Measurements from ENCODE around the gene PEG3. TPM values are rescaled to one million over a fixed set of nuclear protein-coding genes. Genes with fewer than 3 reads are reported as not detected.
"Not testable (repeated sequence)": the region's sequence is repeated elsewhere in the genome, so short reads cannot be mapped to it uniquely, and the experiment has no call there.

Gene PEG3
- total RNA-seq, 1 experiment from 2014 or later: 0.83 TPM

GRCh38 chr19:56862741-56863140 is 22.2 kb upstream of the PEG3 start (continued):
- TF ChIP-seq ATF2 (CRISPR knock-in tag; IDR thresholded peaks at IDR 0.05; ENCODE audit: borderline replicate concordance, low read depth): no peak
- TF ChIP-seq RORB (CRISPR knock-in tag; IDR thresholded peaks at IDR 0.05): no peak

GRCh38 chr19:56860409-56860808 is 19.9 kb upstream of the PEG3 start:
- DNase-seq (ENCODE audit: low spot score); H3K4me1 Mint-ChIP-seq; H3K4me3 Mint-ChIP-seq; POLR2A ChIA-PET; ATAC-seq; H3K27ac Mint-ChIP-seq; H3K27me3 Mint-ChIP-seq (ENCODE audit: low read depth); CTCF ChIA-PET: not testable (repeated sequence)
- H3K9me3 Mint-ChIP-seq: peaks cover 72% of the 10 kb centered on the region
- peaks cover 63% of the 10 kb centered on the region for H3K36me3 Mint-ChIP-seq

GRCh38 chr19:56858026-56858425 is 17.5 kb upstream of the PEG3 start:
- no peak overlapping the region for H3K27ac Mint-ChIP-seq
- ChIA-PET POLR2A (no interaction called here), CTCF (no interaction called here)

More at GRCh38 chr19:56858026-56858425, 17.5 kb upstream of the PEG3 start:
- no peak for TF ChIP-seq ZNF512 (CRISPR knock-in tag; IDR thresholded peaks at IDR 0.05; ENCODE audit: borderline replicate concordance)
- TF ChIP-seq NFE2L1 (CRISPR knock-in tag; IDR thresholded peaks at IDR 0.05): no peak
- no peak for TF ChIP-seq E2F4 (CRISPR knock-in tag; IDR thresholded peaks at IDR 0.05; ENCODE audit: borderline replicate concordance, low read depth)
- no peak for TF ChIP-seq HMGXB4 (CRISPR knock-in tag; IDR thresholded peaks at IDR 0.05)
- TF ChIP-seq ATF3 (CRISPR knock-in tag; conservative IDR thresholded peaks at IDR 0.05): no peak
- TF ChIP-seq ZNF138 (CRISPR knock-in tag; conservative IDR thresholded peaks at IDR 0.05): no peak
- TF ChIP-seq MXD4 (CRISPR knock-in tag; IDR thresholded peaks at IDR 0.05; ENCODE audit: borderline replicate concordance): no peak
- TF ChIP-seq PRRX2 (CRISPR knock-in tag; IDR thresholded peaks at IDR 0.05): no peak
- no peak for TF ChIP-seq ARID4B (CRISPR knock-in tag; IDR thresholded peaks at IDR 0.05; ENCODE audit: borderline replicate concordance)
- no peak for TF ChIP-seq ZNF425 (CRISPR knock-in tag; conservative IDR thresholded peaks at IDR 0.05)
- TF ChIP-seq MAX (CRISPR knock-in tag; IDR thresholded peaks at IDR 0.05): no peak
- no peak for TF ChIP-seq OVOL2 (CRISPR knock-in tag; IDR thresholded peaks at IDR 0.05; ENCODE audit: borderline replicate concordance)
- TF ChIP-seq RORB (CRISPR knock-in tag; IDR thresholded peaks at IDR 0.05): no peak
- no peak for TF ChIP-seq NR1H2 (CRISPR knock-in tag; IDR thresholded peaks at IDR 0.05)
- TF ChIP-seq FOXP4 (CRISPR knock-in tag; IDR thresholded peaks at IDR 0.05): no peak
- ATAC-seq (no peak), DNase-seq (ENCODE audit: low spot score) (no peak)
- no peaks in the 10 kb centered on the region for H3K4me1 Mint-ChIP-seq
- peaks cover 62% of the 10 kb centered on the region for H3K36me3 Mint-ChIP-seq
- H3K4me3 Mint-ChIP-seq: no peak overlapping the region
- peaks cover 73% of the 10 kb centered on the region for H3K9me3 Mint-ChIP-seq
- H3K27me3 Mint-ChIP-seq (ENCODE audit: low read depth): peaks cover 5% of the 10 kb centered on the region; the same call in 1 of the 2 replicates

Data from WTC11 (cell line).